Nephron (organoid): ENCODE data around the gene FSIP1.

Source experiments
- H3K27ac Mint-ChIP-seq, 3 experiments: 2 replicates each; pipeline ENCODE4 v1.8.0; 2020; ENCODE audit warnings: mixed read lengths in 3 of 3, mild to moderate bottlenecking in 2 of 3, moderate library complexity in 1 of 3
- H3K27me3 Mint-ChIP-seq: 2 replicates; pipeline ENCODE4 v1.8.0; 2021; ENCODE audit warnings: low read depth, mild to moderate bottlenecking, moderate library complexity, mixed read lengths
- H3K36me3 Mint-ChIP-seq: 2 replicates; pipeline ENCODE4 v1.8.0; 2020; ENCODE audit warnings: low read depth, mixed read lengths
- H3K4me1 Mint-ChIP-seq: 2 replicates; pipeline ENCODE4 v1.8.0; 2020; ENCODE audit warnings: mixed read lengths
- H3K4me3 Mint-ChIP-seq, 3 experiments: 2 replicates each; pipeline ENCODE4 v1.8.0; 2020; ENCODE audit warnings: mild to moderate bottlenecking in 3 of 3, mixed read lengths in 3 of 3, moderate library complexity in 2 of 3
- H3K9me3 Mint-ChIP-seq: 2 replicates; pipeline ENCODE4 v1.8.0; 2020; ENCODE audit warnings: mixed read lengths
- CTCF ChIP-seq, 3 experiments: fragments of 200-600 bp; sonication (generic); IDR thresholded peaks; one replicate each; pipeline ENCODE4 v1.5.0; 2021; ENCODE audit warnings: antibody characterized with exemption in 3 of 3; ENCODE audit not compliant: unreplicated experiment in 3 of 3

The FSIP1 gene

DNA sequence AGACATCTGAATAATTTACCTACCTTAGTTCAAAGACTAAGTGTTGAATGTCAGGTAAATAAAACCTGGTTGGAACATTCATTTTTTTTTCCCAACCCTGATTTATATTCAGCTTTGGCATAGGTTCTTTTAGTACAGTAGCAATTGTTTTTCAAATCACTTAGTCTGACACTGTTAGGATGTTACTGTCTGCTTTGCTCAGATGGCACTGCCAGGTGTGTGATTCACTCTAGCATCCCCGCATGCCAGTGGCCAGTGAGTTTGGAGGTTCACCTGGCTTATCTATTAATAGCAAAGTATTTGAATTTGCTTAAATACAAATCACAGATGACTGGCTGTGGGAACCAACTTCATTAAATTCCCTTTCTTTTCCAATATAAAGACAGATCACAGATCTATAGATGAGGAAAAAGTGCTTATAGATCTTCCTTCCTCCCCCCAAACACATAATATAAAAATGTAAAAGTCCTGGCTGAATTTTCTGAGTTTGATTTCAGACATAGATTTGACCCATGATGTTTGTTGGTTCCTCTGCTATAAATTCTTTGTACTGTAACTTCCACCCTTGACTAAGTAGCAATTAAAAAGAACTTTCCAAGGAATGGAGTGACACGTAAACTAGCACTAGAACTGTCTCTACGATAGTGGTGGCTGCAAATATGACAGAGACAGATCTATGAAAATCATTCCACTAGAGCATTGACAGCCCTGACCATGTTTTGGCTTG, 197.8 kb downstream of the FSIP1 start:
- no peaks in the 10 kb centered on the region for H3K27me3 Mint-ChIP-seq
- no peak for TF ChIP-seq CTCF (IDR thresholded peaks at IDR 0.05; ENCODE audit: unreplicated experiment in 3 of 3)
- H3K4me1 Mint-ChIP-seq, result peaks cover 51% of the 10 kb centered on the region
- H3K36me3 Mint-ChIP-seq, result peaks cover 73% of the 10 kb centered on the region
- peak overlapping the region; percentile 26 to 94 (median 59) for H3K4me3 Mint-ChIP-seq
- H3K9me3 Mint-ChIP-seq, result no peaks in the 10 kb centered on the region
- H3K27ac Mint-ChIP-seq, result no peak overlapping the region

GRCh38 chr15:39584266-39584659, 198.4 kb downstream of the FSIP1 start:
- H3K27me3 Mint-ChIP-seq, result no peaks in the 10 kb centered on the region
- H3K9me3 Mint-ChIP-seq, result no peaks in the 10 kb centered on the region

DNA sequence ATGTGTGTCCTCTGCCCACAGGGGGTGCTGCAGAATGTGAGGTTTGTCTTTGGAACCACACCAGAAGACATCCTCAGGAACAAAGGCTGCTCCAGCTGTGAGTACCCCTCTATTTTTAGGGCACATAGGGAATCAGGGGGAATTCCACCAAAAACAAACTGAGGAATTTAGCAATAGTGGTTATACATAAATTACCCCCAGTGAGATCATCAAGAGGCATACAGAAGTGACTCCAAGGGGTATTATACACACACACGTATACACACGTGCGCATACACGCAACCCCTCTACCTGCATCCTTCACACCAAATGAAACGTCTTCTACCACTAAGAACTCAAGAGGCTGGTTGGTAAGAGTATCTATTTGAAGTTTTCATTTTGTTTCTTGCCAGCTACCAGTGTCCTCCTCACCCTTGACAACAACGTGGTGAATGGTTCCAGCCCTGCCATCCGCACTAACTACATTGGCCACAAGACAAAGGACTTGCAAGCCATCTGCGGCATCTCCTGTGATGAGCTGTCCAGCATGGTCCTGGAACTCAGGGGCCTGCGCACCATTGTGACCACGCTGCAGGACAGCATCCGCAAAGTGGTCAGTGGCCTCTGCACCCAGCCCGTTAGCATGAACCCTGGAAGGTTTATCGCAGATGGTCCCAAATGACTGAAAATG, 198.9 kb downstream of the FSIP1 start:
- peak in 1 of 3 experiments; percentile 2 for TF ChIP-seq CTCF (IDR thresholded peaks at IDR 0.05; ENCODE audit: unreplicated experiment in 3 of 3)
- Mint-ChIP-seq H3K27ac (peak overlapping the region in 1 of 3 experiments; percentile 5), H3K4me1 (peaks cover 61% of the 10 kb centered on the region), H3K36me3 (peaks cover 62% of the 10 kb centered on the region), H3K9me3 (no peaks in the 10 kb centered on the region), H3K4me3 (peak overlapping the region; percentile 61 to 94 (median 89)), H3K27me3 (no peaks in the 10 kb centered on the region)

More at GRCh38 chr15:39584266-39584659, 198.4 kb downstream of the FSIP1 start:
- peak overlapping the region; percentile 61 to 94 (median 89) for H3K4me3 Mint-ChIP-seq
- no peak for TF ChIP-seq CTCF (IDR thresholded peaks at IDR 0.05; ENCODE audit: unreplicated experiment in 3 of 3)
- H3K27ac Mint-ChIP-seq, result no peak overlapping the region
- H3K4me1 Mint-ChIP-seq, result peaks cover 56% of the 10 kb centered on the region
- peaks cover 68% of the 10 kb centered on the region for H3K36me3 Mint-ChIP-seq

DNA sequence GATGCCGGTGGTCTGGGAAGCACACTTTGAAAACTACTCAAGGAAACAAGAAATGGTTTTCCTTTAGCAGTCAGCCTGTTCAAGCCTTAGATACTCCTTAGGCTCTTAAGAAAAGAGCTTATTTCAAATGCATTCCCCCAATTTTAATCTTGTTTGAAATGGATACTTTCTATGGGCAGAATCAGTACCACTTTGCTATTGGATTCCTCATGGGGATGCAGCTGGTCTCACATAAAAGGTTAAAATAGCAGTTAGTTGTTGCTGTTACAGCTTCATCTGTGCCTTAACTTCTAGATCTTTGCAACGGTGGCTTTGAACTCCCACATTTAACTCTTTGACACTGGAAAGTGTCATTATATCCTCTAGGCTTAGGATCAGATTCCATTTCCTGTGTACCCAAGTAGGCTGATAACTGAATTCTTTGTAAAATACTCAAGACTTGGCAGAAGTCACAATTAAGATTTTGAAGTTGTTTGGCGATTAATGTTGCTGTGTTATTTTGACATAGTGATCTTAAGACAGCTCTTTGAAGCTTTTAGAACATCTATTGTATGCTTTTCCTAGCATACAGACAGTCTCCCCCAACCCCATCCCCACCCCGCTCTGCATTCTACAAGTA, 199.6 kb downstream of the FSIP1 start:
- Mint-ChIP-seq H3K9me3 (no peaks in the 10 kb centered on the region), H3K4me3 (peak overlapping the region; percentile 89 to 94 (median 91)), H3K4me1 (peaks cover 68% of the 10 kb centered on the region), H3K27ac (peak overlapping the region in 2 of 3 experiments; percentile 5 to 16), H3K27me3 (no peaks in the 10 kb centered on the region), H3K36me3 (peaks cover 56% of the 10 kb centered on the region)
- TF ChIP-seq CTCF (IDR thresholded peaks at IDR 0.05; ENCODE audit: unreplicated experiment in 3 of 3), result peak in 1 of 3 experiments; percentile 33

- H3K4me3 Mint-ChIP-seq, result peak overlapping the region; percentile 89 to 94 (median 91)
- H3K4me1 Mint-ChIP-seq, result peaks cover 70% of the 10 kb centered on the region
- no peaks in the 10 kb centered on the region for H3K9me3 Mint-ChIP-seq
- H3K36me3 Mint-ChIP-seq, result peaks cover 49% of the 10 kb centered on the region
- peak overlapping the region in 1 of 3 experiments; percentile 88 for H3K27ac Mint-ChIP-seq
- no peaks in the 10 kb centered on the region for H3K27me3 Mint-ChIP-seq
- no peak for TF ChIP-seq CTCF (IDR thresholded peaks at IDR 0.05; ENCODE audit: unreplicated experiment in 3 of 3)
Measured at GRCh38 chr15:39582286-39582976, 200.2 kb downstream of the FSIP1 start.
